SK-N-SH (cell line): ENCODE data around the gene PRKACB. TPM values are rescaled to one million over a fixed set of nuclear protein-coding genes. Genes with fewer than 3 reads are reported as not detected.

Experiments
- CTCF ChIA-PET: fragments of 300-600, 350-600 bp; formaldehyde crosslinking; extraction: SDS; loops from one replicate; lab custom pipeline; 2021; lab: Yijun Ruan, JAX
- POLR2A ChIA-PET: fragments of 350-600 bp; sonication (Branson Sonifier 250); formaldehyde crosslinking; extraction: SDS; loops from one replicate; lab custom pipeline; 2020; ENCODE audit warnings: antibody characterized with exemption, inconsistent platforms; lab: Yijun Ruan, JAX
- DNase-seq: peaks from one replicate; pipeline ENCODE4 v3.0.0; 2012
- H2AFZ ChIP-seq: fragments of 200-600 bp; sonication (generic); 2 replicates; pipeline ENCODE4 v1.8.1; 2016; ENCODE audit warnings: antibody characterized with exemption, mild to moderate bottlenecking, low read depth
- H3F3A ChIP-seq: fragments of 200-600 bp; sonication (generic); replicated peaks from 2 replicates; pipeline ENCODE3; 2016; ENCODE audit warnings: antibody characterized with exemption, mild to moderate bottlenecking; ENCODE audit not compliant: insufficient read depth
- H3K27ac ChIP-seq, 2 experiments: fragments of 200-500 bp in 1 of 2; fragments of 200-600 bp in 1 of 2; sonication (Bioruptor generic) in 1 of 2; sonication (generic), shearing (Covaris generic) in 1 of 2; 2 replicates each; pipeline versions ENCODE4 v1.5.1 to v1.6.1; 2014 to 2016; ENCODE audit warnings: low read depth in 2 of 2, inconsistent platforms in 1 of 2, low read length in 1 of 2, mild to moderate bottlenecking in 1 of 2, mixed read lengths in 1 of 2
- H3K27me3 ChIP-seq: fragments of 200-600 bp; sonication (generic), shearing (Covaris generic); 2 replicates; pipeline ENCODE4 v1.6.1; 2016; ENCODE audit warnings: mixed run types; ENCODE audit not compliant: insufficient read depth
- H3K36me3 ChIP-seq, 2 experiments: fragments of 200-500 bp in 1 of 2; fragments of 200-600 bp in 1 of 2; sonication (Bioruptor generic) in 1 of 2; sonication (generic) in 1 of 2; replicated peaks in 1 of 2; 2 replicates each; pipeline versions ENCODE3 to v1.5.1; 2014 to 2016; ENCODE audit warnings: low read length in 1 of 2, mild to moderate bottlenecking in 1 of 2; ENCODE audit not compliant: insufficient read depth in 2 of 2, control insufficient read depth in 1 of 2
- H3K4me1 ChIP-seq, 2 experiments: fragments of 200-500 bp in 1 of 2; fragments of 200-600 bp in 1 of 2; sonication (Bioruptor generic) in 1 of 2; sonication (generic), shearing (Covaris generic) in 1 of 2; 2 replicates each; pipeline versions ENCODE4 v1.5.1 to v1.6.1; 2014 to 2016; ENCODE audit warnings: low read depth in 1 of 2, low read length in 1 of 2, mixed run types in 1 of 2; ENCODE audit not compliant: insufficient read depth in 2 of 2, control insufficient read depth in 1 of 2
- H3K4me2 ChIP-seq: fragments of 200-600 bp; sonication (generic), shearing (Covaris generic); 2 replicates; pipeline ENCODE4 v1.6.1; 2017; ENCODE audit warnings: mixed run types
- H3K4me3 ChIP-seq, 2 experiments: fragments of 200-500 bp in 1 of 2; fragments of 200-600 bp in 1 of 2; sonication (Bioruptor generic) in 1 of 2; sonication (generic), shearing (Covaris generic) in 1 of 2; 2 replicates each; pipeline versions ENCODE4 v1.5.1 to v1.8.1; 2014 to 2016; ENCODE audit warnings: low read depth in 2 of 2, inconsistent platforms in 1 of 2, low read length in 1 of 2, mild to moderate bottlenecking in 1 of 2, mixed read lengths in 1 of 2, moderate library complexity in 1 of 2
- H3K79me2 ChIP-seq: fragments of 200-600 bp; sonication (generic); 2 replicates; pipeline ENCODE4 v1.8.1; 2017; ENCODE audit warnings: mild to moderate bottlenecking; ENCODE audit not compliant: insufficient read depth
- H3K9ac ChIP-seq: fragments of 200-600 bp; sonication (generic); 2 replicates; pipeline ENCODE4 v1.6.1; 2017; ENCODE audit warnings: mixed run types
- H3K9me2 ChIP-seq: fragments of 200-600 bp; sonication (generic); 2 replicates; pipeline ENCODE4 v1.6.1; 2017; ENCODE audit warnings: mixed run types
- H3K9me3 ChIP-seq: fragments of 200-600 bp; sonication (generic); 2 replicates; pipeline ENCODE4 v1.6.1; 2017; ENCODE audit warnings: mixed run types, mild to moderate bottlenecking, moderate library complexity
- H4K20me1 ChIP-seq: fragments of 200-600 bp; sonication (generic); 2 replicates; pipeline ENCODE4 v1.6.1; 2017; ENCODE audit warnings: mild to moderate bottlenecking, mixed run types; ENCODE audit not compliant: insufficient read depth
- CHD2 ChIP-seq: fragments of 150-350 bp; IDR thresholded peaks from 2 replicates; pipeline ENCODE4 v1.6.1; 2018; ENCODE audit warnings: low read length; ENCODE audit not compliant: partially characterized antibody
- ELF1 ChIP-seq: IDR thresholded peaks from 2 replicates; pipeline ENCODE4 v1.4.0; 2012
- EP300 ChIP-seq, 2 experiments: IDR thresholded peaks; 2 replicates each; pipeline versions ENCODE4 v1.4.0 to v1.6.1; 2012; ENCODE audit warnings: borderline replicate concordance in 1 of 2, low read depth in 1 of 2, low read length in 1 of 2
- EZH2phosphoT487 ChIP-seq: fragments of 200-600 bp; sonication (generic); IDR thresholded peaks from 2 replicates; pipeline ENCODE4 v1.6.1; 2017; ENCODE audit warnings: low read depth, mixed run types, mild to moderate bottlenecking, antibody characterized with exemption, moderate library complexity, borderline replicate concordance
- FOXJ3 ChIP-seq: sonication (generic); formaldehyde crosslinking; IDR thresholded peaks from 2 replicates; pipeline ENCODE4 v1.5.1; 2020; ENCODE audit warnings: mild to moderate bottlenecking, missing genetic modification reagents
- FOXM1 ChIP-seq: IDR thresholded peaks from 2 replicates; pipeline ENCODE4 v1.4.0; 2012; ENCODE audit warnings: low read depth, mild to moderate bottlenecking
- GABPA ChIP-seq: IDR thresholded peaks from 2 replicates; pipeline ENCODE4 v1.4.0; 2012; ENCODE audit warnings: low read depth, mild to moderate bottlenecking
- GATA2 ChIP-seq: sonication (generic); formaldehyde crosslinking; IDR thresholded peaks from 2 replicates; pipeline ENCODE4 v1.5.0; 2020; ENCODE audit warnings: mild to moderate bottlenecking, missing genetic modification reagents
- IRF3 ChIP-seq: fragments of 150-350 bp; IDR thresholded peaks from 2 replicates; pipeline ENCODE4 v1.6.1; 2016; ENCODE audit warnings: mild to moderate bottlenecking, low read depth, low read length
- MEF2A ChIP-seq: IDR thresholded peaks from 2 replicates; pipeline ENCODE4 v1.4.0; 2012; ENCODE audit warnings: low read depth, borderline replicate concordance
- MXI1 ChIP-seq: IDR thresholded peaks from 2 replicates; pipeline ENCODE4 v1.6.1; 2012; ENCODE audit warnings: mild to moderate bottlenecking, low read depth, low read length, improper control_type of control experiment
- NRF1 ChIP-seq: IDR thresholded peaks from 2 replicates; pipeline ENCODE4 v1.6.1; 2012; ENCODE audit warnings: low read depth, mild to moderate bottlenecking, low read length
- POLR2AphosphoS5 ChIP-seq: IDR thresholded peaks from 2 replicates; pipeline ENCODE4 v1.6.1; 2012; ENCODE audit warnings: low read depth, low read length
- RAD21 ChIP-seq: IDR thresholded peaks from 2 replicates; pipeline ENCODE4 v1.6.1; 2012; ENCODE audit warnings: mild to moderate bottlenecking, low read length
- RXRA ChIP-seq: IDR thresholded peaks from 2 replicates; pipeline ENCODE4 v1.4.0; 2012; ENCODE audit warnings: low read depth, mild to moderate bottlenecking, borderline replicate concordance
- SIN3A ChIP-seq: IDR thresholded peaks from 2 replicates; pipeline ENCODE4 v1.6.1; 2012; ENCODE audit warnings: low read depth, mild to moderate bottlenecking, low read length, moderate library complexity, borderline replicate concordance
- SMC3 ChIP-seq: IDR thresholded peaks from 2 replicates; pipeline ENCODE4 v1.6.1; 2012; ENCODE audit warnings: low read depth, low read length, improper control_type of control experiment
- TCF12 ChIP-seq: IDR thresholded peaks from 2 replicates; pipeline ENCODE4 v1.4.0; 2012
- TEAD4 ChIP-seq: IDR thresholded peaks from 2 replicates; pipeline ENCODE4 v1.4.0; 2012; ENCODE audit warnings: mild to moderate bottlenecking, borderline replicate concordance; ENCODE audit not compliant: insufficient read depth
- USF1 ChIP-seq: IDR thresholded peaks from 2 replicates; pipeline ENCODE4 v1.4.0; 2012; ENCODE audit warnings: low read depth, borderline replicate concordance
- WGBS: methylation state at CpG from one replicate; pipeline ENCODE4 v1.1.6; 2017; ENCODE audit warnings: low lambda C conversion rate; 5-methylcytosine and 5-hydroxymethylcytosine counted together
- polyA plus RNA-seq, 3 experiments: library from polyadenylated mRNA; depleted of rRNA; stranded (reverse); fragments of >200 nt; gene quantifications; 2 replicates each; pipeline ENCODE4 v1.2.3, GENCODE V29; 2012
- TF ChIP-seq, protein P1 (sequence below): IDR thresholded peaks from 2 replicates; pipeline ENCODE4 v1.4.0; 2012; ENCODE audit warnings: low read depth
- TF ChIP-seq, protein P2 (sequence below): IDR thresholded peaks from 2 replicates; pipeline ENCODE4 v1.6.1; 2012; ENCODE audit warnings: mild to moderate bottlenecking, low read depth, low read length, moderate library complexity

PRKACB gene
- polyA plus RNA-seq, 1 of the 3 experiments (the other 2 are of a cell fraction), result 7.5 TPM

DNA sequence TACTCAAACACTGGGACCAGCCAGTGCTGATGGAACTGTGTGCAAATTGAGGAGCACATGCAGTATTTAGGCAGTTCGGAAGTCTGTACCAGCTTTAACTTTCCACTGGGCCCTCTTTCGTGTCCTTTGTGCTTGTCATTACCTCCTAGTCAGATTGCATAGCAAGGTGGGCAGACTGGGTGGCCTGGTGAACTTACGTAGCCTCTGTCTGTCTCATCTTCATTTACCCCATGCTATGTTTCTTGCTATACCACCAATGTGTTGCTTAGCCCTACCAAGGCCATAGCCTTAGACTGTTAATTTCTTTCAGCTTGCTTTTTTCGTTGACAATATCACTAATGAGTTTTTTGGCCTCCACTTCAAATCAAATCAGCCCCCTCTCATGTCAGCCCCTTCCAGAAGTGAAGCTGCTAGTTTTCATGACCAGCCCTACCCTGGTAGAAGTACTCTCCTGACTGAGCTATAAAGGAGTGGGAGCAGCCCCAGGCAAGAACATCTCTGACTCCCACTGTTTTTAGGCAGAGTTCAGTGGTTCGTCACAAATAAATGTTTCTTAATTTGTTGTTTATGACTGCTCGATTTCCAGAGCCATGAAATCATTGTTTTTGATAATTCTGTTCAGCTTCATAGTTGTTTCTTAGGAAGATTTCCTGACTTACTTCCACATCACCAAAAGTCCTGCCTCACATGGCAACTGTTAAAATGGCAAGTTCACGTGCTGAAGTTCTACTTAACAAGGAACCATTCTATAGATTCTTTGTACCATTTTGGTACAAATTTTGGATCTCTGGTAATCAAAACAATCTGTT, 19.3 kb downstream of the PRKACB start:
- 87% methylated on average over 7 of the region's 7 CpGs for WGBS
- Histone ChIP-seq H3K36me3 (no peaks in the 10 kb centered on the region), H3K79me2 (peaks cover 23% of the 10 kb centered on the region), H3K9me3 (no peaks in the 10 kb centered on the region), H2AFZ (no peak overlapping the region), H3K4me3 (peak overlapping the region; percentile 47 to 60; a peak in 1 of 4 replicates), H3F3A (peaks cover 19% of the 10 kb centered on the region), H3K9me2 (no peaks in the 10 kb centered on the region), H3K4me1 (peaks cover 0 to 15% of the 10 kb centered on the region in 2 experiments; a peak in 3 of 4 replicates), H3K4me2 (peak overlapping the region; percentile 69), H3K27me3 (no peaks in the 10 kb centered on the region), H4K20me1 (no peaks in the 10 kb centered on the region), H3K27ac (peak overlapping the region; percentile 58 to 85; a peak in 3 of 4 replicates), H3K9ac (peak overlapping the region; percentile 69)
- POLR2A ChIA-PET, result no interaction called here
- CTCF ChIA-PET, result interaction anchor here (0.6 to 1.7 kb wide), 7 partner anchors 10 to 457 kb away, joined by 3 to 6 read pairs (median 3); no protein-coding TSS in a partner anchor
- no peak for TF ChIP-seq TEAD4
- TF ChIP-seq RXRA, result no peak
- TF ChIP-seq, protein P1, sequence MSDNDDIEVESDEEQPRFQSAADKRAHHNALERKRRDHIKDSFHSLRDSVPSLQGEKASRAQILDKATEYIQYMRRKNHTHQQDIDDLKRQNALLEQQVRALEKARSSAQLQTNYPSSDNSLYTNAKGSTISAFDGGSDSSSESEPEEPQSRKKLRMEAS, result no peak
- TF ChIP-seq MEF2A, result no peak
- TF ChIP-seq RAD21, result no peak
- TF ChIP-seq MXI1, result no peak
- TF ChIP-seq EP300 (IDR thresholded peaks at IDR 0.05; ENCODE audit: borderline replicate concordance in 1 of 2, low read depth in 1 of 2, low read length in 1 of 2), result no peak
- TF ChIP-seq SMC3, result no peak
- DNase-seq, result no peak

GRCh38 chr1:84164161-84164560, 20.1 kb downstream of the PRKACB start:
- H3K4me2 ChIP-seq, result peak overlapping the region; percentile 69
- POLR2A ChIA-PET, result interaction anchor here (0.8 kb wide), 1 partner anchor 341 kb away, joined by 4 read pairs; the partner anchor contains the start of gene SPATA1
- H2AFZ ChIP-seq, result peak overlapping the region; percentile 92
- peaks cover 0 to 17% of the 10 kb centered on the region in 2 experiments; a peak in 3 of 4 replicates for H3K4me1 ChIP-seq
- no peaks in the 10 kb centered on the region for H4K20me1 ChIP-seq
- TF ChIP-seq IRF3, result no peak
- no peak for TF ChIP-seq POLR2AphosphoS5
- no peak for TF ChIP-seq USF1
- no peak for TF ChIP-seq GABPA
- TF ChIP-seq ELF1, result no peak
- TF ChIP-seq NRF1, result no peak
- TF ChIP-seq FOXJ3 (CRISPR knock-in tag), result no peak
- TF ChIP-seq EZH2phosphoT487, result no peak
- no peak for TF ChIP-seq CHD2
- TF ChIP-seq, protein P2, sequence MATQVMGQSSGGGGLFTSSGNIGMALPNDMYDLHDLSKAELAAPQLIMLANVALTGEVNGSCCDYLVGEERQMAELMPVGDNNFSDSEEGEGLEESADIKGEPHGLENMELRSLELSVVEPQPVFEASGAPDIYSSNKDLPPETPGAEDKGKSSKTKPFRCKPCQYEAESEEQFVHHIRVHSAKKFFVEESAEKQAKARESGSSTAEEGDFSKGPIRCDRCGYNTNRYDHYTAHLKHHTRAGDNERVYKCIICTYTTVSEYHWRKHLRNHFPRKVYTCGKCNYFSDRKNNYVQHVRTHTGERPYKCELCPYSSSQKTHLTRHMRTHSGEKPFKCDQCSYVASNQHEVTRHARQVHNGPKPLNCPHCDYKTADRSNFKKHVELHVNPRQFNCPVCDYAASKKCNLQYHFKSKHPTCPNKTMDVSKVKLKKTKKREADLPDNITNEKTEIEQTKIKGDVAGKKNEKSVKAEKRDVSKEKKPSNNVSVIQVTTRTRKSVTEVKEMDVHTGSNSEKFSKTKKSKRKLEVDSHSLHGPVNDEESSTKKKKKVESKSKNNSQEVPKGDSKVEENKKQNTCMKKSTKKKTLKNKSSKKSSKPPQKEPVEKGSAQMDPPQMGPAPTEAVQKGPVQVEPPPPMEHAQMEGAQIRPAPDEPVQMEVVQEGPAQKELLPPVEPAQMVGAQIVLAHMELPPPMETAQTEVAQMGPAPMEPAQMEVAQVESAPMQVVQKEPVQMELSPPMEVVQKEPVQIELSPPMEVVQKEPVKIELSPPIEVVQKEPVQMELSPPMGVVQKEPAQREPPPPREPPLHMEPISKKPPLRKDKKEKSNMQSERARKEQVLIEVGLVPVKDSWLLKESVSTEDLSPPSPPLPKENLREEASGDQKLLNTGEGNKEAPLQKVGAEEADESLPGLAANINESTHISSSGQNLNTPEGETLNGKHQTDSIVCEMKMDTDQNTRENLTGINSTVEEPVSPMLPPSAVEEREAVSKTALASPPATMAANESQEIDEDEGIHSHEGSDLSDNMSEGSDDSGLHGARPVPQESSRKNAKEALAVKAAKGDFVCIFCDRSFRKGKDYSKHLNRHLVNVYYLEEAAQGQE, result no peak
- no peak; the same call in 1 of the 2 replicates for TF ChIP-seq GATA2 (CRISPR knock-in tag)
- no peak for TF ChIP-seq MXI1
- no peak for TF ChIP-seq TCF12
- TF ChIP-seq SMC3, result no peak
- no peak for TF ChIP-seq EP300 (IDR thresholded peaks at IDR 0.05; ENCODE audit: borderline replicate concordance in 1 of 2, low read depth in 1 of 2, low read length in 1 of 2)
- no peak for TF ChIP-seq SIN3A
- TF ChIP-seq FOXM1, result no peak
- no peaks in the 10 kb centered on the region for H3K9me2 ChIP-seq
- H3K79me2 ChIP-seq, result peaks cover 23% of the 10 kb centered on the region
- H3K9ac ChIP-seq, result peak overlapping the region; percentile 69
- peak overlapping the region; percentile 47 to 60 for H3K4me3 ChIP-seq
- 12% methylated on average over 5 of the region's 5 CpGs for WGBS
- H3K36me3 ChIP-seq, result no peaks in the 10 kb centered on the region
- peak overlapping the region; percentile 58 to 85; a peak in 3 of 4 replicates for H3K27ac ChIP-seq
- H3F3A ChIP-seq, result peaks cover 15% of the 10 kb centered on the region
- no peak for DNase-seq
- H3K27me3 ChIP-seq, result no peaks in the 10 kb centered on the region
- H3K9me3 ChIP-seq, result no peaks in the 10 kb centered on the region
- CTCF ChIA-PET, result interaction anchor here (0.7 to 1.7 kb wide), 3 partner anchors 16 to 456 kb away, joined by 3 to 5 read pairs (median 4); no protein-coding TSS in a partner anchor
